GM12878 (cell line): ENCODE results near the gene RIMBP2. TPM values are rescaled to one million over a fixed set of nuclear protein-coding genes. Genes with fewer than 3 reads are reported as not detected.

Source experiments
- ATAC-seq: fragments of 200-7000 bp; cut with Tn5 transposase; 3 replicates; pipeline ENCODE4 v1.9.1; 2020; ENCODE audit warnings: mild to moderate bottlenecking, moderate library complexity
- BruUV-seq: library from RNA; stranded (reverse); fragments of 400-500 nt; replicated peaks from 2 replicates; lab custom pipeline; 2021; lab: Mats Ljungman, UMichigan
- CTCF ChIA-PET: fragments of 300-600 bp; sonication (Branson Sonifier 250); formaldehyde crosslinking; extraction: SDS; loops from one replicate; lab custom pipeline; 2021; ENCODE audit warnings: inconsistent platforms; lab: Yijun Ruan, JAX
- POLR2A ChIA-PET: fragments of 350-600 bp; formaldehyde crosslinking; extraction: SDS; loops from one replicate; lab custom pipeline; 2021; ENCODE audit warnings: inconsistent platforms; lab: Charles Lee
- RAD21 ChIA-PET: fragments of 300-600 bp; sonication (Branson Sonifier 250); formaldehyde crosslinking; loops from one replicate; lab custom pipeline; 2023; ENCODE audit warnings: antibody characterized with exemption; ENCODE audit not compliant: unreplicated experiment; lab: Charles Lee
- SMC1A ChIA-PET: fragments of 300-600 bp; sonication (Branson Sonifier 250); formaldehyde crosslinking; loops from one replicate; lab custom pipeline; 2023; ENCODE audit not compliant: unreplicated experiment, uncharacterized antibody; lab: Charles Lee
- DNase-seq: peaks from one replicate; pipeline ENCODE4 v3.0.0-alpha.2; 2011; ENCODE audit warnings: low read depth, low spot score
- FAIRE-seq: peaks from 3 replicates; lab custom pipeline; 2011; peaks lifted over from hg19 to GRCh38; lab: Jason Lieb, UNC
- H2AFZ ChIP-seq: 2 replicates; pipeline ENCODE4 v1.6.0; 2011; ENCODE audit warnings: low read depth, low read length, control low read depth; ENCODE audit not compliant: control insufficient read depth
- H3K27ac ChIP-seq: 2 replicates; pipeline ENCODE4 v1.5.1; 2011; ENCODE audit warnings: control low read depth; ENCODE audit not compliant: control insufficient read depth, insufficient read depth
- H3K27me3 ChIP-seq, 2 experiments: replicated peaks in 1 of 2; 2 replicates each; pipeline versions ENCODE4 v1.6.0 to v1.6.1; 2011; ENCODE audit warnings: low read length in 1 of 2; ENCODE audit not compliant: control insufficient read depth in 2 of 2, insufficient read depth in 2 of 2
- H3K36me3 ChIP-seq, 2 experiments: 2 replicates each; pipeline ENCODE4 v1.5.1; 2011; ENCODE audit warnings: low read length in 1 of 2; ENCODE audit not compliant: control insufficient read depth in 2 of 2, insufficient read depth in 2 of 2
- H3K4me1 ChIP-seq: 2 replicates; pipeline ENCODE4 v1.6.1; 2011; ENCODE audit warnings: mild to moderate bottlenecking, low read length, moderate library complexity, mixed read lengths; ENCODE audit not compliant: control insufficient read depth, insufficient read depth
- H3K4me2 ChIP-seq: 2 replicates; pipeline ENCODE4 v1.6.0; 2011; ENCODE audit warnings: control low read depth; ENCODE audit not compliant: control insufficient read depth, insufficient read depth
- H3K4me3 ChIP-seq: fragments of 200-600 bp; sonication (generic); 2 replicates; pipeline ENCODE4 v1.5.1; 2016
- H3K79me2 ChIP-seq: 2 replicates; pipeline ENCODE4 v1.6.0; 2011; ENCODE audit warnings: low read length; ENCODE audit not compliant: control insufficient read depth, insufficient read depth
- H3K9ac ChIP-seq: 2 replicates; pipeline ENCODE4 v1.8.0; 2011; ENCODE audit warnings: low read length, control low read depth, mixed read lengths; ENCODE audit not compliant: control insufficient read depth, insufficient read depth
- H3K9me3 ChIP-seq: replicated peaks from 3 replicates; pipeline ENCODE4 v1.5.1; 2011; ENCODE audit warnings: mild to moderate bottlenecking, low read length; ENCODE audit not compliant: control insufficient read depth, insufficient read depth
- H4K20me1 ChIP-seq: 2 replicates; pipeline ENCODE4 v1.6.0; 2011; ENCODE audit not compliant: control insufficient read depth, insufficient read depth
- CBFB ChIP-seq: IDR thresholded peaks from 2 replicates; pipeline ENCODE4 v1.6.1; 2016; ENCODE audit warnings: antibody characterized with exemption, low read depth
- CEBPB ChIP-seq, 2 experiments: fragments of 150-350 bp in 1 of 2; IDR thresholded peaks; 2 replicates each; pipeline ENCODE4 v1.6.1; 2012 to 2014; ENCODE audit warnings: low read depth in 2 of 2, low read length in 2 of 2, borderline replicate concordance in 1 of 2, inconsistent platforms in 1 of 2
- CHD4 ChIP-seq: fragments of 200-600 bp; sonication (generic); IDR thresholded peaks from 2 replicates; pipeline ENCODE4 v1.6.1; 2016; ENCODE audit warnings: mild to moderate bottlenecking
- EP300 ChIP-seq, 2 experiments: fragments of 150-350 bp in 1 of 2; IDR thresholded peaks; 2 replicates each; pipeline ENCODE4 v1.6.1; 2011 to 2012; ENCODE audit warnings: low read depth in 2 of 2, low read length in 2 of 2, borderline replicate concordance in 1 of 2, improper control_type of control experiment in 1 of 2, inconsistent platforms in 1 of 2; ENCODE audit not compliant: control insufficient read depth in 1 of 2
- POLR2A ChIP-seq: IDR thresholded peaks from 2 replicates; pipeline ENCODE4 v1.6.1; 2011; ENCODE audit warnings: low read depth, mild to moderate bottlenecking, low read length
- RAD21 ChIP-seq: IDR thresholded peaks from 2 replicates; pipeline ENCODE4 v1.6.1; 2011; ENCODE audit warnings: mild to moderate bottlenecking, low read depth, low read length, moderate library complexity; ENCODE audit not compliant: insufficient read depth
- SIN3A ChIP-seq: IDR thresholded peaks from 2 replicates; pipeline ENCODE4 v1.6.1; 2012; ENCODE audit warnings: low read depth, low read length, improper control_type of control experiment
- SPI1 ChIP-seq: IDR thresholded peaks from 2 replicates; pipeline ENCODE4 v1.6.1; 2011; ENCODE audit warnings: low read depth, mild to moderate bottlenecking, low read length, moderate library complexity, borderline replicate concordance; ENCODE audit not compliant: insufficient read depth
- ZZZ3 ChIP-seq: IDR thresholded peaks from 2 replicates; pipeline ENCODE4 v1.6.1; 2011; ENCODE audit warnings: low read depth; ENCODE audit not compliant: control insufficient read depth, insufficient read length
- WGBS: methylation state at CpG from one replicate; pipeline ENCODE4 v1.1.6; 2016; ENCODE audit warnings: low lambda C conversion rate; ENCODE audit not compliant: insufficient replicate concordance, insufficient coverage; ENCODE audit errors: missing lambda C conversion rate; 5-methylcytosine and 5-hydroxymethylcytosine counted together
- in situ Hi-C: fragments of 300-500 bp; cut with MboI; formaldehyde crosslinking; loops from 9 replicates; pipeline ENCODE4 v1.14.3; 2018; ENCODE audit warnings: mixed read lengths
- intact Hi-C: fragments of 100-400 bp; cut with micrococcal nuclease; formaldehyde crosslinking; loops from one replicate; pipeline ENCODE4 v1.14.2; 2022; ENCODE audit not compliant: unreplicated experiment
- polyA plus RNA-seq, 11 experiments: library from polyadenylated mRNA; depleted of rRNA in 4 of 11; unstranded in 6 of 11; stranded (reverse) in 5 of 11; fragments of >200 nt; fragmentation: Nextera tagmentation in 4 of 11; fragmentation: Illumina TruSeq in 1 of 11; extraction: Ambion mirVana in 4 of 11; extraction: Trizol in 1 of 11; gene quantifications; 1 replicate in 1 of 11; 2 replicates in 10 of 11; pipeline versions ENCODE4 v1.2.1 to v1.2.3, GENCODE V29; 2011 to 2016; ENCODE audit warnings: inconsistent platforms in 2 of 11, missing spikeins in 2 of 11, low read depth in 1 of 11
- total RNA-seq, 4 experiments: library from RNA; depleted of rRNA in 3 of 4; stranded (reverse); fragments of >200 nt in 3 of 4; fragmentation: Illumina TruSeq in 1 of 4; extraction: Trizol in 1 of 4; gene quantifications; 2 replicates each; pipeline versions ENCODE4 v1.2.1 to v1.2.3, GENCODE V29; 2013 to 2021
- TF ChIP-seq, protein P1 (sequence below): IDR thresholded peaks from 2 replicates; pipeline ENCODE4 v1.6.1; 2011; ENCODE audit warnings: mild to moderate bottlenecking, low read depth, low read length, moderate library complexity; ENCODE audit not compliant: insufficient replicate concordance
- TF ChIP-seq, protein P2 (sequence below): IDR thresholded peaks from 2 replicates; pipeline ENCODE4 v1.6.1; 2011; ENCODE audit warnings: borderline replicate concordance, low read depth, mild to moderate bottlenecking, moderate library complexity, mixed read lengths, low read length; ENCODE audit not compliant: insufficient read depth; ENCODE audit errors: extremely low read length
- TF ChIP-seq, protein P3 (sequence below): fragments of 450-650 bp; IDR thresholded peaks from 2 replicates; pipeline ENCODE4 v1.6.1; 2017; ENCODE audit warnings: borderline replicate concordance

Gene RIMBP2
- total and polyA plus RNA-seq, 10 of the 15 experiments (the other 5 are each of a cell fraction or from before 2014, with no cell fraction given) = 0.04 to 2.9 (median 0.07) TPM; not detected in 1

DNA sequence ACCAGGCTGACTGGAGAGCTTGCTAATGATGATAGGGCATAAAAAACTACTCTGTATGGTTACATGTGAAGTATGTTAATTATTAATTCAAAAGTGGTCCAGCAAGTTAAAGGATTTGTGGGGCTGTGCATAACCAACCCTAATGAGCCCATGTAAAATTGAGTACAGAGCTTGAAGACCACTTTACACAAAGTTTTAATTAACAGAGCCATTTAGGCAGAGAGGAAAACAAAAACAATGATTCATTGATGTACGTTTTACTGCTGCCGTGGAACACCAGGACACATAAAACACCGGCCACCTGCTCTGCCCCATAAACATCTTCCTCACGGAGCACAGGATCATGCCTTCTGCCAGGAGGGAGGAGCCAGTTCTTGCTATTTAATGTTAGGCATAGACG, 83.5 kb downstream of the RIMBP2 start (continued):
- TF ChIP-seq, protein P1, sequence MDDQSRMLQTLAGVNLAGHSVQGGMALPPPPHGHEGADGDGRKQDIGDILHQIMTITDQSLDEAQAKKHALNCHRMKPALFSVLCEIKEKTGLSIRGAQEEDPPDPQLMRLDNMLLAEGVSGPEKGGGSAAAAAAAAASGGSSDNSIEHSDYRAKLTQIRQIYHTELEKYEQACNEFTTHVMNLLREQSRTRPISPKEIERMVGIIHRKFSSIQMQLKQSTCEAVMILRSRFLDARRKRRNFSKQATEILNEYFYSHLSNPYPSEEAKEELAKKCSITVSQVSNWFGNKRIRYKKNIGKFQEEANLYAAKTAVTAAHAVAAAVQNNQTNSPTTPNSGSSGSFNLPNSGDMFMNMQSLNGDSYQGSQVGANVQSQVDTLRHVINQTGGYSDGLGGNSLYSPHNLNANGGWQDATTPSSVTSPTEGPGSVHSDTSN = no peak
- TF ChIP-seq CBFB (no peak), ZZZ3 (no peak)
- TF ChIP-seq, protein P2, sequence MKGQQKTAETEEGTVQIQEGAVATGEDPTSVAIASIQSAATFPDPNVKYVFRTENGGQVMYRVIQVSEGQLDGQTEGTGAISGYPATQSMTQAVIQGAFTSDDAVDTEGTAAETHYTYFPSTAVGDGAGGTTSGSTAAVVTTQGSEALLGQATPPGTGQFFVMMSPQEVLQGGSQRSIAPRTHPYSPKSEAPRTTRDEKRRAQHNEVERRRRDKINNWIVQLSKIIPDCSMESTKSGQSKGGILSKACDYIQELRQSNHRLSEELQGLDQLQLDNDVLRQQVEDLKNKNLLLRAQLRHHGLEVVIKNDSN = no peak

DNA sequence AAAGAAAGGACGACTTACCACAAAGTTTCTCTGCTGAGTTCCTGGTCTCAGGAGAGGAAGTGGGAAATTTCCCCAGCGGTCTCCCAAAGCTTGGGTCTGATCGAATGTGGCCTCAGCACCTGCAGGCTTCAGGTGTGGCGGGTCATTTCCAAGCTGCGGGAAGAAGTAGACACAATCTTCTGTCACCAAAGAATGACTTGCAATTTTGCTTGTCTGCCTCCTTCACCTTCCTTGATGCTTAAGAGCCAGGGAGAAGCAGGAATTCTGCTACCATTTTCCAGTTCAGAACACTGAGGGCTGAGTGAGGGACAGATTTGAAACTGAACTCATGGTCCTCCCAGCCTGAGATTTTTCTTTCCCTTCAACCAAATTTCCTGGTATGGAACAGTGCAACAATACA, 87.8 kb downstream of the RIMBP2 start:
- ChIA-PET SMC1A (no interaction called here), RAD21 (no interaction called here), POLR2A (no interaction called here), CTCF (no interaction called here)
- no peak for FAIRE-seq
- Histone ChIP-seq H3K4me1 (no peaks in the 10 kb centered on the region), H3K9ac (no peak overlapping the region), H3K9me3 (no peaks in the 10 kb centered on the region; the same call in 2 of the 3 replicates), H3K36me3 (no peaks in the 10 kb centered on the region), H3K27me3 (no peaks in the 10 kb centered on the region), H3K4me2 (no peak overlapping the region), H4K20me1 (no peaks in the 10 kb centered on the region), H3K27ac (peak overlapping the region; percentile 24; the same call in 1 of the 2 replicates), H3K4me3 (no peak overlapping the region), H3K79me2 (no peaks in the 10 kb centered on the region; the same call in 1 of the 2 replicates), H2AFZ (no peak overlapping the region)
- TF ChIP-seq, protein P3, sequence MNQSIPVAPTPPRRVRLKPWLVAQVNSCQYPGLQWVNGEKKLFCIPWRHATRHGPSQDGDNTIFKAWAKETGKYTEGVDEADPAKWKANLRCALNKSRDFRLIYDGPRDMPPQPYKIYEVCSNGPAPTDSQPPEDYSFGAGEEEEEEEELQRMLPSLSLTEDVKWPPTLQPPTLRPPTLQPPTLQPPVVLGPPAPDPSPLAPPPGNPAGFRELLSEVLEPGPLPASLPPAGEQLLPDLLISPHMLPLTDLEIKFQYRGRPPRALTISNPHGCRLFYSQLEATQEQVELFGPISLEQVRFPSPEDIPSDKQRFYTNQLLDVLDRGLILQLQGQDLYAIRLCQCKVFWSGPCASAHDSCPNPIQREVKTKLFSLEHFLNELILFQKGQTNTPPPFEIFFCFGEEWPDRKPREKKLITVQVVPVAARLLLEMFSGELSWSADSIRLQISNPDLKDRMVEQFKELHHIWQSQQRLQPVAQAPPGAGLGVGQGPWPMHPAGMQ = no peak
- TF ChIP-seq SPI1 = peak; percentile 33; the same call in 1 of the 2 replicates
- TF ChIP-seq EP300 (IDR thresholded peaks at IDR 0.05; ENCODE audit: borderline replicate concordance in 1 of 2, control insufficient read depth in 1 of 2, low read depth in 2 of 2, low read length in 2 of 2) = no peak
- no peak for TF ChIP-seq CHD4
- TF ChIP-seq POLR2A = no peak
- TF ChIP-seq RAD21 = no peak
- no peak for TF ChIP-seq SIN3A
- no peak for TF ChIP-seq CEBPB (IDR thresholded peaks at IDR 0.05; ENCODE audit: borderline replicate concordance in 1 of 2, low read depth in 2 of 2, low read length in 2 of 2)
- in situ Hi-C loops = no loop called here
- BruUV-seq = no TSS peak
- intact Hi-C loops = no loop called here
- 17% methylated on average over 5 of the region's 5 CpGs for WGBS
- no peak for DNase-seq
- ATAC-seq = no peak
